NCI-H2081 (cell line): ENCODE measurements around the gene KDM5C.
"Not testable (repeated sequence)": the region's sequence is repeated elsewhere in the genome, so short reads cannot be mapped to it uniquely, and the experiment has no call there.

ENCODE experiments used
- DNase-seq, 2 experiments: peaks; one replicate each; lab custom pipeline; 2025; lab: John Stamatoyannopoulos, UW

KDM5C gene

GRCh38 chrX:53190363-53190960, 34.5 kb downstream of the KDM5C start:
- DNase-seq = no peak

DNA sequence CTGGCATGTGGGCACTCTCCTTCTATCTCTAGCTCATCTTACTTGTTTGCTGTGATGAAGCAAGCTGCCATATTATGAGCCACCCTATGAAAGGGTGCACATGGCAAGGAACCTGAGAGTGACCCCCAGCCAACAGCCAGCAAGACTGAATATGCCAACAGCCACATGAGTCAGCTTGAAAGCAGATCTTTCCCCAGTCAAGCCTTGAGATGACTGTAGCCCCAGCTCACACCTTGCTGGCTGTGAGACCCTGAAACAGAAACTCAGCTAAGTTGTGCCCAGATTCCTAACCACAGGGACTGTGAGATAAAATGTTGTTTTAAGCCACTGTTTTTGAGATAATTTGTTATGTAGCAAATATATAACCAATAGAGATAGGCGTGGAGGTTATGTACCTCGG, 36.2 kb downstream of the KDM5C start:
- DNase-seq = no peak

GRCh38 chrX:53186351-53186750, 38.7 kb downstream of the KDM5C start:
- DNase-seq = no peak

- no peak for DNase-seq
These were observed 40.2 kb downstream of the KDM5C start for GRCh38 chrX:53184836-53185235.

- DNase-seq = no peak
These were observed 53.7 kb downstream of the KDM5C start for GRCh38 chrX:53171356-53171755.

DNA sequence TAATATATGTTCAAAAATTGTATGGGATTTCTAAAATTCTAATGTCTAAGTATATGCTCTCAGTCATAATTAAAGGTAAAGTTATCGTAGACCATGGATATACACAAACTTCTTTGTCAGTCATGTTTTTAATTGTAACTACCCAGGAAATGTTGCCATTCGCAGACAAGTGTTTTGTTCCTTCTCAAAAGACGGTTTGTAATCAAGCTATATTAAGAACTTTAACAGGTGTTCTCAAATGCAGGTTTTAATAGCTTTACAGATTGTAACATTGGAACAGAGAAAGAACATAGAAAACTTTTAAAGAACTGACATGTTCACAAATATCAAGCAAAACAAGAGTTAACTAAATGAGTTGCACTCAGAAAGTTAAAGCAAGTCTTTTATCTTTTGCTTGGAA, 58.9 kb downstream of the KDM5C start:
- no peak for DNase-seq

- DNase-seq = not testable (repeated sequence)
These were observed 60.4 kb downstream of the KDM5C start for GRCh38 chrX:53164566-53164965.

DNA sequence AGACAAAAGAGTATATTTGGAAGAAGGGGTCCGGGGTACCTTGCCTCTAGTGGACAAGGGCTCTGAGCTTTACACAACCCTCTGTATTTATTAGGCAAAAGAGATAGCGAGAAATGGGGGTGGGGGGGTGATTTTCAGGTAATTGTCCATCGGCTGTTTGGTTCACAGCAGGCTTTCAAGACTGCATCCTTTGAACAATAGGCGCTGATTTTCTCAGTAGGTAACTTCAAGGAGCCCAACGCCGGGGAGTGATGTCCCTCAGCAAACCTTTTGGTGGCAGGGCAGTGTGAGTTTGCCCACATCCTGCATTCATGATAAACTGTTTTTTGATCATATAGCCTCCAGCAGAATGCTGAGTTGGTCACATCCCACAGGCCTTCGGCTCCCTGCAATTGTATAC, 61.6 kb downstream of the KDM5C start:
- DNase-seq = no peak

GRCh38 chrX:53160297-53160983, 64.6 kb downstream of the KDM5C start:
- DNase-seq = no peak

- no peak for DNase-seq
These were observed 65.8 kb downstream of the KDM5C start for GRCh38 chrX:53159184-53159583.

GRCh38 chrX:53156207-53156596, 68.8 kb downstream of the KDM5C start:
- DNase-seq = no peak

DNA sequence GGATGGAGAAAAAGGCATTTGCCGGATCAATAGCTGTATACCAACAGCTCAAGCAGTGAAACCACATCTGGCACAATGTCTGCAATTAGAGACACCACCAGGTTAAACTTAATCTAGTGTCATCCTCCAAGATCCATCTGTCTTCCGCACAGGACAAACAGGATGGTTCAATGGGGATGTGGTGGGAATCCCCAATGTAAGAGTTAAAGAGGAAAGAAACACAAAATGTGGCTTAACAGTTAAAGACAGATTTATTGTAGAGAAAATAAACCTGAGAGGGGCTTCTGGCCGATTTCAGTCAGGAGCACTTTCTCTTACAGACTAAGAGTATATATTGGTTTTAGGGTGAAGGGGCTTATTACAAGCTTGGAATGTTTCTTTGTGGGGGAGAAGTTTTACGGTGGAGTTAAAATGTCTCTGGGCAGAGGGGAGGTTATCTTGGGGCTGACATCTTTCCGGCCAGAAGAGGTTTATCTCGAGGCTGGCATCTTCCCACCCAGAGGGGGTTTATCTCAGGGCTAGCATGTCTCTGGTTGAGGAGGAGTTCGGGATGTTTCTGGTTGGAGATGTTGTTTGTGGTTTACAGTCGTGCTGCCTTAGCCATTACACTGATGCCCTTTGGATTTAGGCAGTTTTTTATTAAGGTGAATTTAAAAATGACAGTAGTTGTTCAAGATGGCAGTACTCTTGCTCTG, 69.3 kb downstream of the KDM5C start:
- no peak for DNase-seq

- no peak for DNase-seq
These were observed 71.4 kb downstream of the KDM5C start for GRCh38 chrX:53153581-53153980.
